ENCODE results near the gene TAF1L.

DNA sequence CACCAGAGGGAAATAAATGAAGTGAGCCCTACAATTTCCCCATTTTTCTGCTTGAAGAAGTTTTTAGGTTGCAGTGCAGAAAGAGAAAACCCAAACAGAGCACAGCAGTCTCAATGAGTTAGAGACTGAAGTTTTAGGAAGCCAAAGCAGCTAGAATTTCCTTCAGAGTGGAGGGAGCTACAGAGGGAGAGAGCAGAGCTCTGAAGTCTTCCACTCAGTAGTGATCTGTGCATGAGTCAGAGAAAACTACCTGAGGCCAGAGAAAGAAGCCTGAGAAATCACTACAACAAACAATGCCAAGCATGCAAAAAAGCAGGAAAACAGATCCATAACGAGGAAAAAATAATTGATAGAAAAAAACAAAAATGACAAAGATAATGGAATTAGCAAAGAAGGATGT, 44.6 kb downstream of the TAF1L start:
- TF ChIP-seq, protein P1, sequence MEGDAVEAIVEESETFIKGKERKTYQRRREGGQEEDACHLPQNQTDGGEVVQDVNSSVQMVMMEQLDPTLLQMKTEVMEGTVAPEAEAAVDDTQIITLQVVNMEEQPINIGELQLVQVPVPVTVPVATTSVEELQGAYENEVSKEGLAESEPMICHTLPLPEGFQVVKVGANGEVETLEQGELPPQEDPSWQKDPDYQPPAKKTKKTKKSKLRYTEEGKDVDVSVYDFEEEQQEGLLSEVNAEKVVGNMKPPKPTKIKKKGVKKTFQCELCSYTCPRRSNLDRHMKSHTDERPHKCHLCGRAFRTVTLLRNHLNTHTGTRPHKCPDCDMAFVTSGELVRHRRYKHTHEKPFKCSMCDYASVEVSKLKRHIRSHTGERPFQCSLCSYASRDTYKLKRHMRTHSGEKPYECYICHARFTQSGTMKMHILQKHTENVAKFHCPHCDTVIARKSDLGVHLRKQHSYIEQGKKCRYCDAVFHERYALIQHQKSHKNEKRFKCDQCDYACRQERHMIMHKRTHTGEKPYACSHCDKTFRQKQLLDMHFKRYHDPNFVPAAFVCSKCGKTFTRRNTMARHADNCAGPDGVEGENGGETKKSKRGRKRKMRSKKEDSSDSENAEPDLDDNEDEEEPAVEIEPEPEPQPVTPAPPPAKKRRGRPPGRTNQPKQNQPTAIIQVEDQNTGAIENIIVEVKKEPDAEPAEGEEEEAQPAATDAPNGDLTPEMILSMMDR (IDR thresholded peaks at IDR 0.05), result no peak
- no peak for TF ChIP-seq POLR2A (IDR thresholded peaks at IDR 0.05)
